Urinary bladder (tissue), 4 donors: ENCODE measurements around the gene C1orf146. TPM values are rescaled to one million over a fixed set of nuclear protein-coding genes. Genes with fewer than 3 reads are reported as not detected.
A peak's percentile ranks its signal among the peaks of the same experiment; 100 is the strongest.

Experiments
- DNase-seq: peaks from one replicate; pipeline ENCODE4 v3.0.0-alpha.2; 2015; ENCODE audit errors: extremely low spot score
- H3K27ac ChIP-seq: one replicate; pipeline ENCODE4 v1.5.1; 2013; ENCODE audit warnings: low read depth, mild to moderate bottlenecking, moderate library complexity
- H3K36me3 ChIP-seq: one replicate; pipeline ENCODE4 v1.6.1; 2013; ENCODE audit warnings: mild to moderate bottlenecking, moderate library complexity; ENCODE audit not compliant: insufficient read depth
- H3K4me1 ChIP-seq: one replicate; pipeline ENCODE4 v1.6.1; 2013; ENCODE audit warnings: mild to moderate bottlenecking, moderate library complexity; ENCODE audit not compliant: insufficient read depth
- H3K4me3 ChIP-seq: one replicate; pipeline ENCODE4 v1.5.1; 2013; ENCODE audit warnings: low read depth, low read length
- WGBS: extraction: QIAGEN DNeasy Blood & Tissue Kit; methylation state at CpG from one replicate; pipeline ENCODE4 v1.1.7; 2013; 5-methylcytosine and 5-hydroxymethylcytosine counted together
- polyA plus RNA-seq: library from polyadenylated mRNA; stranded (reverse); fragments of 200-250 nt; gene quantifications from one replicate; pipeline ENCODE4 v1.2.3, GENCODE V29; 2013
- total RNA-seq: library from RNA; depleted of rRNA; stranded (reverse); fragments of >200 nt; gene quantifications from one replicate; pipeline ENCODE4 v1.2.3, GENCODE V29; 2014
- donor health status: healthy with polysubstance abuse.
- donor health status: healthy.

The C1orf146 gene
- total RNA-seq (not detected), polyA plus RNA-seq (not detected)

- Histone ChIP-seq H3K27ac (no peak within 1 kb of the TSS), H3K4me3 (no peak within 1 kb of the TSS), H3K4me1 (no peaks in the 10 kb centered on the region), H3K36me3 (no peaks in the 10 kb centered on the region)
- 95% methylated on average over 27 of the region's 27 CpGs for WGBS
- no peak for DNase-seq
Observed at GRCh38 chr1:92217721-92218120, at the start of gene C1orf146. Gene C1orf146, plus strand, starts transcription at chr1:92217915. Its CDS starts 13,506 bp downstream, at chr1:92231421.

GRCh38 chr1:92168657-92169056 is 49.1 kb upstream of the C1orf146 start:
- WGBS, result 38% methylated on average over 5 of the region's 5 CpGs
- Histone ChIP-seq H3K4me1 (no peaks in the 10 kb centered on the region), H3K4me3 (no peak overlapping the region), H3K27ac (no peak overlapping the region), H3K36me3 (no peaks in the 10 kb centered on the region)
- peak; percentile 15 for DNase-seq

GRCh38 chr1:92169214-92170005 is 48.3 kb upstream of the C1orf146 start:
- Histone ChIP-seq H3K4me1 (no peaks in the 10 kb centered on the region), H3K4me3 (no peak overlapping the region), H3K36me3 (no peaks in the 10 kb centered on the region), H3K27ac (no peak overlapping the region)
- DNase-seq, result no peak
- WGBS, result 82% methylated on average over 2 of the region's 2 CpGs

- H3K4me1 ChIP-seq, result no peaks in the 10 kb centered on the region
- DNase-seq, result no peak
- no peak overlapping the region for H3K4me3 ChIP-seq
- 79% methylated on average over 1 of the region's 1 CpG for WGBS
- peaks cover 2% of the 10 kb centered on the region for H3K36me3 ChIP-seq
- H3K27ac ChIP-seq, result no peak overlapping the region
Observed at GRCh38 chr1:92184632-92185031, 33.1 kb upstream of the C1orf146 start.

- Histone ChIP-seq H3K27ac (no peak overlapping the region), H3K4me1 (no peaks in the 10 kb centered on the region), H3K4me3 (no peak overlapping the region), H3K36me3 (peaks cover 2% of the 10 kb centered on the region)
- WGBS, result 95% methylated on average over 1 of the region's 1 CpG
- no peak for DNase-seq
Observed at GRCh38 chr1:92186081-92186480, 31.6 kb upstream of the C1orf146 start.

GRCh38 chr1:92188436-92189255 is 29.1 kb upstream of the C1orf146 start:
- no peak for DNase-seq
- H3K36me3 ChIP-seq, result no peaks in the 10 kb centered on the region
- H3K4me1 ChIP-seq, result no peaks in the 10 kb centered on the region
- H3K27ac ChIP-seq, result no peak overlapping the region
- H3K4me3 ChIP-seq, result no peak overlapping the region
- 81% methylated on average over 7 of the region's 7 CpGs for WGBS

DNA sequence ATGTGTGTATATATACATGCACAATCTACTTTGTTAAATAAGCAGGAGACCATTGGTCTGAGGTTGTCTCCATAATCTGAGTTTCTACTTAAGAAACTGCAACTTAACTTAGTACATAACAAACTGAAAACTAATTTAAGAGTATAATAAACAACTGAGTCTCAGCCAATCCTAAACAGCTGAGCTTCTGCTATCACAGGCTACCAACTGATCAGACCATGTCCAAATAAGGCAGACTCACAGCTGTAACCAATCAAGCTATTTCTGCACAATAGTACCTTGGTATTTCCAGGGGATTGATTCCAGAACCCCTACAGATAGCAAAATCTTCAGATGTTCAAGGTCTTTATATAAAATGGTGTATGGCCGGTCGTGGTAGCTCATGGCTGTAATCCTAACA is 26.0 kb upstream of the C1orf146 start:
- Histone ChIP-seq H3K27ac (no peak overlapping the region), H3K4me1 (no peaks in the 10 kb centered on the region), H3K4me3 (no peak overlapping the region), H3K36me3 (no peaks in the 10 kb centered on the region)
- WGBS, result 49% methylated on average over 2 of the region's 2 CpGs
- no peak for DNase-seq

DNA sequence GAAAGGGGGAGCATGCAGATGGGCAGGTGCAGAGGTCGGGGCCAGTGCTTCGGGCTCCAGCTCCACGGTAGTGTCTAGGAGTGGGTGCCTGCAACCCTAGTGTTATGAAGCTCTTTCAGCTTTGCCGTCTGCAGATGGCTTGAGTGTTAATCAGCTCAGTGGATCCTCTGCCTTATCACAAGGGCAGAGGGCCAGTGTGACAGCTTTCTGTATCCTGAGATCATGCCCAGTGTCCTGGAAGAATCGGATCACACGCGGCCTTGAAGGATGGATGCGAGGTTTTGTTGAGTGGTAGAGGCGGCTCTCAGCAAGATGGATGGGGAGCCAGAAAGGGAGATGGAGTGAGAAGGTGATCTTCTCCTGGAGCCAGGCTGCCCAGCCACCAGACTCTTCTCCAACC is 25.5 kb upstream of the C1orf146 start:
- Histone ChIP-seq H3K27ac (no peak overlapping the region), H3K4me3 (no peak overlapping the region), H3K4me1 (no peaks in the 10 kb centered on the region), H3K36me3 (no peaks in the 10 kb centered on the region)
- no peak for DNase-seq
- 91% methylated on average over 9 of the region's 9 CpGs for WGBS

DNA sequence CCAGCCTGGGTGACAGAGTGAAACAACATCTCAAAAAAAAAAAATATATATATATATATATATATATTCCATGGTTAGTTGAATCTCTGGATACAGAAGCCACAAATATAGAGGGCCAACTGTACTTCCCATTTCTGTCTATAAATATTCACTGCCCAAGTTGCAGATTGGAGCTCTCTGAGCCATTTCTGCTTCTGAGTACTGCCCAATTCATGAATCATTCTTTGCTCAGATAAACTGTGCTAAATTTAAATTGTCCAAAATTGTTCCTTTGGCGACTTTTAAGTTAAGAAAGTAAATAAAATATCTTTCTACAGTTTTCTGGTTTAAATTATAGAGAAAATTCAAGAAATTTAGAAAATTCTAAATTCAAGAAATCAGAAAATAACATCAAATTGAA is 23.2 kb upstream of the C1orf146 start:
- 75% methylated on average over 1 of the region's 1 CpG for WGBS
- no peak overlapping the region for H3K4me3 ChIP-seq
- no peaks in the 10 kb centered on the region for H3K4me1 ChIP-seq
- H3K36me3 ChIP-seq, result no peaks in the 10 kb centered on the region
- no peak for DNase-seq
- no peak overlapping the region for H3K27ac ChIP-seq

GRCh38 chr1:92201973-92202372 is 15.7 kb upstream of the C1orf146 start:
- no peak overlapping the region for H3K4me3 ChIP-seq
- H3K4me1 ChIP-seq, result no peaks in the 10 kb centered on the region
- H3K36me3 ChIP-seq, result no peaks in the 10 kb centered on the region
- WGBS, result 76% methylated on average over 5 of the region's 5 CpGs
- DNase-seq, result no peak
- H3K27ac ChIP-seq, result no peak overlapping the region

- no peaks in the 10 kb centered on the region for H3K4me1 ChIP-seq
- no peak overlapping the region for H3K27ac ChIP-seq
- H3K36me3 ChIP-seq, result no peaks in the 10 kb centered on the region
- H3K4me3 ChIP-seq, result no peak overlapping the region
- DNase-seq, result no peak
Observed at GRCh38 chr1:92203105-92203504, 14.6 kb upstream of the C1orf146 start.

DNA sequence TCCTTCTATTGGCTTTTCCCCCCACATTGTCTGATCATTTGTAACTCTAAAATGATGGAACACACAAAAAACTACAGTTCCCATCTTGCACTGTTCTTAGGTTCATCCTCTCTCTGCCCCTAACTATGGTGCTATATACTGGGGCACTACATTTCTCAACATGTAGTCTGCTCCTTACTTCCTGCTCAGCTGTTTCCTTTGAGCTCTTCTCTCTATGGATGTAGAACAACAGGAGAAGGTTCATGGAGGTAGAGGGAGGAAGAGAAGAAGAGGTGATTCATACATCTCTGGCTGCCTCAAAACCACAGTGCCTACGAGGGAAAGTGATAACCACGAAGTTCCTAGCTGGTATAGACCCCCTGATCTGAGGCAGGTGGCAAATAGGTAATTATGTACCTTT is 7.0 kb upstream of the C1orf146 start:
- H3K27ac ChIP-seq, result no peak overlapping the region
- H3K36me3 ChIP-seq, result no peaks in the 10 kb centered on the region
- 66% methylated on average over 2 of the region's 2 CpGs for WGBS
- no peaks in the 10 kb centered on the region for H3K4me1 ChIP-seq
- H3K4me3 ChIP-seq, result no peak overlapping the region
- no peak for DNase-seq

GRCh38 chr1:92211166-92211565 is 6.5 kb upstream of the C1orf146 start:
- DNase-seq, result no peak
- Histone ChIP-seq H3K27ac (no peak overlapping the region), H3K4me1 (no peaks in the 10 kb centered on the region), H3K36me3 (no peaks in the 10 kb centered on the region), H3K4me3 (no peak overlapping the region)
- 84% methylated on average over 2 of the region's 2 CpGs for WGBS

DNA sequence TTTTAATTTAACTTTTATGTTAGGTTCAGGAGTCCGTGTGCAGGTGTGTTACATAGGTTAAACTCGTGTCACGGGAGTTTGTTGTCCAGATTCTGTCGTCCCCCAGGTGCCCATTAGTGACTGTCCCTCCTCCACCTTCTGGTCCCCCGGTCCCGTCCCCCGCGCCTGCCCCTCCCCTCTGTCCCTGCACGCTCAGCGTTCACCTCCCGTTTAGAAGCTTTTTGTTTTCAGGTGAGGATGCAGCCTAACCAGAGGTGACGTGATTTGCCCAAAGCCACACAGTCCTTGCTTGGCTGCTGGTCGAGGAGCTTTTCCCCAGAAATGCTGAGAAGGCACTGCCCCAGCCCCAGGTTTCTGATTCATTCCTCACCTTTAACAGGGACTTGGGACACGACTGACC is 844 bp downstream of the C1orf146 start:
- no peak overlapping the region for H3K4me3 ChIP-seq
- no peak overlapping the region for H3K27ac ChIP-seq
- no peaks in the 10 kb centered on the region for H3K36me3 ChIP-seq
- DNase-seq, result no peak
- H3K4me1 ChIP-seq, result no peaks in the 10 kb centered on the region
- 78% methylated on average over 14 of the region's 14 CpGs for WGBS
